Fibroblast of lung (primary cell): ENCODE results near the gene ZNF41.

Experiments
- EZH2 ChIP-seq: IDR thresholded peaks from 2 replicates; pipeline ENCODE4 v1.5.1; 2012; ENCODE audit warnings: low read length, control low read depth, mild to moderate bottlenecking; ENCODE audit errors: missing control alignments
- TF ChIP-seq, protein P1 (sequence below), 2 donors: IDR thresholded peaks in 1 of 2; conservative IDR thresholded peaks in 1 of 2; 1 replicate in 1 of 2; 2 replicates in 1 of 2; pipeline ENCODE4 v1.5.1; 2011 to 2012; ENCODE audit warnings: low read length in 2 of 2, control low read depth in 1 of 2, inconsistent platforms in 1 of 2, low read depth in 1 of 2, mild to moderate bottlenecking in 1 of 2

DNA sequence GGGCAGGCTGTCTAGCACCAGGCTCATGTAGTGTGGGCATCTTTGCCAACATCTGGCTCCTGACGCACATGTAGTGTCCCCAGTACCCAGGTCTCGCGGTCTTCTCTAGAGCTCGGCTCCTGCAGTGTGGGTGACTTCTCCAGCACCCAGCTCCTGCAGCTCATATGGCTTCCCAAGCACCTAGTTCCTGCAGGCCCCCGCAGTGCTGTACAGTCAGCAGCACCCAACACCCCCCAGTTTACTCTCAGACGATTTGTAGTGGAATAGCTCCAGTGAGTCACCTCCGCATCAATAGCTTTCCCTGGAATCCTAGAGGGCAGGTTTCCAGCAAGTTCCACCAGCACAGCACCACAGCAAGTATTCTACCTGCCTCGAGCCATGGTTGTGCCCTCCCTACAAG is 30.9 kb downstream of the ZNF41 start:
- TF ChIP-seq, protein P1, sequence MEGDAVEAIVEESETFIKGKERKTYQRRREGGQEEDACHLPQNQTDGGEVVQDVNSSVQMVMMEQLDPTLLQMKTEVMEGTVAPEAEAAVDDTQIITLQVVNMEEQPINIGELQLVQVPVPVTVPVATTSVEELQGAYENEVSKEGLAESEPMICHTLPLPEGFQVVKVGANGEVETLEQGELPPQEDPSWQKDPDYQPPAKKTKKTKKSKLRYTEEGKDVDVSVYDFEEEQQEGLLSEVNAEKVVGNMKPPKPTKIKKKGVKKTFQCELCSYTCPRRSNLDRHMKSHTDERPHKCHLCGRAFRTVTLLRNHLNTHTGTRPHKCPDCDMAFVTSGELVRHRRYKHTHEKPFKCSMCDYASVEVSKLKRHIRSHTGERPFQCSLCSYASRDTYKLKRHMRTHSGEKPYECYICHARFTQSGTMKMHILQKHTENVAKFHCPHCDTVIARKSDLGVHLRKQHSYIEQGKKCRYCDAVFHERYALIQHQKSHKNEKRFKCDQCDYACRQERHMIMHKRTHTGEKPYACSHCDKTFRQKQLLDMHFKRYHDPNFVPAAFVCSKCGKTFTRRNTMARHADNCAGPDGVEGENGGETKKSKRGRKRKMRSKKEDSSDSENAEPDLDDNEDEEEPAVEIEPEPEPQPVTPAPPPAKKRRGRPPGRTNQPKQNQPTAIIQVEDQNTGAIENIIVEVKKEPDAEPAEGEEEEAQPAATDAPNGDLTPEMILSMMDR (conservative IDR thresholded peaks at IDR 0.05 in 1 of 2, IDR thresholded peaks at IDR 0.05 in 1 of 2; ENCODE audit: low read depth in 1 of 2, low read length in 2 of 2) = no peak
- TF ChIP-seq EZH2 = no peak
